Loucy (cell line): ENCODE results near the gene SEC14L1.

ENCODE experiments used
- CTCF ChIP-seq: fragments of 200-600 bp; sonication (generic); conservative IDR thresholded peaks from 2 replicates; pipeline ENCODE4 v1.5.1; 2014; ENCODE audit warnings: mild to moderate bottlenecking, antibody characterized with exemption, low read length
- EZH2phosphoT487 ChIP-seq: fragments of 200-600 bp; IDR thresholded peaks from 2 replicates; pipeline ENCODE4 v1.6.1; 2018; ENCODE audit warnings: antibody characterized with exemption, mild to moderate bottlenecking, moderate library complexity, borderline replicate concordance

GRCh38 chr17:77191244-77191643 is 50.5 kb downstream of the SEC14L1 start:
- TF ChIP-seq CTCF (no peak), EZH2phosphoT487 (no peak)
